Activated naive CD8-positive, alpha-beta T cell treated with anti-CD3 and anti-CD28 coated beads for 36 hours (primary cell): ENCODE results near the gene GMPPA. TPM values are rescaled to one million over a fixed set of nuclear protein-coding genes. Genes with fewer than 3 reads are reported as not detected.

Experiments
- DNase-seq: peaks from one replicate; pipeline ENCODE4 v3.0.0; 2021
- H3K27ac Mint-ChIP-seq: one replicate; pipeline ENCODE4 v1.8.0; 2022; ENCODE audit warnings: mild to moderate bottlenecking, moderate library complexity, mixed read lengths
- H3K27me3 Mint-ChIP-seq: one replicate; pipeline ENCODE4 v1.8.0; 2022; ENCODE audit warnings: mild to moderate bottlenecking, mixed read lengths
- H3K36me3 Mint-ChIP-seq: one replicate; pipeline ENCODE4 v1.8.0; 2021; ENCODE audit warnings: mild to moderate bottlenecking, mixed read lengths
- H3K4me1 Mint-ChIP-seq: one replicate; pipeline ENCODE4 v1.8.0; 2021; ENCODE audit warnings: mixed read lengths
- H3K4me3 Mint-ChIP-seq: one replicate; pipeline ENCODE4 v1.8.0; 2022; ENCODE audit warnings: mild to moderate bottlenecking, moderate library complexity, mixed read lengths
- H3K9me3 Mint-ChIP-seq: one replicate; pipeline ENCODE4 v1.8.0; 2022; ENCODE audit warnings: mixed read lengths
- total RNA-seq, 2 experiments: library from RNA; stranded (reverse); gene quantifications; one replicate each; pipeline ENCODE4 v1.2.3, GENCODE V29; 2021

The GMPPA gene
- total RNA-seq, 2 experiments from 2014 or later, result 29.1 to 31.5 TPM

- Mint-ChIP-seq H3K36me3 (peaks cover 13% of the 10 kb centered on the region), H3K4me3 (no peak overlapping the region), H3K27ac (no peak overlapping the region), H3K27me3 (peaks cover 10% of the 10 kb centered on the region), H3K9me3 (no peaks in the 10 kb centered on the region), H3K4me1 (peaks cover 19% of the 10 kb centered on the region)
- DNase-seq, result no peak
Observed at GRCh38 chr2:219540784-219541504, 42.3 kb downstream of the GMPPA start.

- Mint-ChIP-seq H3K27me3 (peaks cover 15% of the 10 kb centered on the region), H3K9me3 (no peaks in the 10 kb centered on the region), H3K4me3 (peak overlapping the region; percentile 92), H3K36me3 (peaks cover 13% of the 10 kb centered on the region), H3K27ac (no peak overlapping the region), H3K4me1 (peaks cover 19% of the 10 kb centered on the region)
- DNase-seq, result peak; percentile 90
Observed at GRCh38 chr2:219541611-219542180, 43.0 kb downstream of the GMPPA start.

GRCh38 chr2:219542931-219543595, 44.4 kb downstream of the GMPPA start:
- H3K27me3 Mint-ChIP-seq, result peaks cover 15% of the 10 kb centered on the region
- peak overlapping the region; percentile 92 for H3K4me3 Mint-ChIP-seq
- peaks cover 19% of the 10 kb centered on the region for H3K4me1 Mint-ChIP-seq
- H3K36me3 Mint-ChIP-seq, result peaks cover 13% of the 10 kb centered on the region
- peak overlapping the region; percentile 79 for H3K27ac Mint-ChIP-seq
- DNase-seq, result no peak
- H3K9me3 Mint-ChIP-seq, result no peaks in the 10 kb centered on the region

GRCh38 chr2:219543596-219544358, 45.1 kb downstream of the GMPPA start, which contains the start of the genes CHPF and TMEM198:
CHPF (minus strand) TSS chr2:219543809; CDS start chr2:219543538, 271 bp downstream.
TMEM198 (plus strand) TSS chr2:219544028; CDS start chr2:219544728, 700 bp downstream.
- H3K36me3 Mint-ChIP-seq, result peaks cover 9% of the 10 kb centered on the region
- peak within 1 kb of the TSS; percentile 79 for H3K27ac Mint-ChIP-seq
- peaks cover 16% of the 10 kb centered on the region for H3K27me3 Mint-ChIP-seq
- H3K4me3 Mint-ChIP-seq, result peak within 1 kb of the TSS; percentile 92
- DNase-seq, result peak; percentile 95
- H3K4me1 Mint-ChIP-seq, result peaks cover 19% of the 10 kb centered on the region
- no peaks in the 10 kb centered on the region for H3K9me3 Mint-ChIP-seq

- Mint-ChIP-seq H3K4me3 (peak overlapping the region; percentile 75), H3K4me1 (peaks cover 19% of the 10 kb centered on the region), H3K9me3 (no peaks in the 10 kb centered on the region), H3K27ac (peak overlapping the region; percentile 31), H3K27me3 (peaks cover 23% of the 10 kb centered on the region), H3K36me3 (peaks cover 9% of the 10 kb centered on the region)
- no peak for DNase-seq
Observed at GRCh38 chr2:219544567-219544966, 45.9 kb downstream of the GMPPA start.

GRCh38 chr2:219545295-219545942, 46.7 kb downstream of the GMPPA start:
- peaks cover 24% of the 10 kb centered on the region for H3K27me3 Mint-ChIP-seq
- no peak overlapping the region for H3K4me3 Mint-ChIP-seq
- DNase-seq, result no peak
- H3K9me3 Mint-ChIP-seq, result no peaks in the 10 kb centered on the region
- no peak overlapping the region for H3K27ac Mint-ChIP-seq
- H3K4me1 Mint-ChIP-seq, result peaks cover 19% of the 10 kb centered on the region
- H3K36me3 Mint-ChIP-seq, result peaks cover 6% of the 10 kb centered on the region

DNA sequence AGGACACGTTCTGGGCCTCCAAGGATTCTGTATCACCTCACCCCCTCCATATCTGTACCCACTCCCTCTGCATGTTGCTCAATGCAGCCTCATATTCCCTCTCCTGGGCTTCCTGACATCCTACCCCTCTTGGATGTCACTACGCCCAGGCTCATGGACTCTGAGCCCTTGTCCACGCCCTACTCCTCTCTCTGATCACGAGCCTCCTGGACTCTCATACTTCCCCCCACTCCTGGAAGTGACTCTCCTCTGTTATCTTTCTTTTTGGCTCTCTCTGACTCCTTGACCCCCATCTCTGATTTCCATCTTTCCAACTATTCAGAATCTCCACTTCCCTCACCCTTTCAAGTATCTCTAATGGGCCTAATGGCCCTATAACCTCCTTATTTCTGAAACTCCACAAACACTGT, 47.3 kb downstream of the GMPPA start:
- no peak for DNase-seq
- Mint-ChIP-seq H3K36me3 (peaks cover 4% of the 10 kb centered on the region), H3K27me3 (peaks cover 29% of the 10 kb centered on the region), H3K9me3 (no peaks in the 10 kb centered on the region), H3K27ac (no peak overlapping the region), H3K4me1 (peaks cover 19% of the 10 kb centered on the region), H3K4me3 (no peak overlapping the region)

- no peaks in the 10 kb centered on the region for H3K36me3 Mint-ChIP-seq
- H3K27ac Mint-ChIP-seq, result no peak overlapping the region
- no peak for DNase-seq
- peaks cover 40% of the 10 kb centered on the region for H3K27me3 Mint-ChIP-seq
- no peak overlapping the region for H3K4me3 Mint-ChIP-seq
- no peaks in the 10 kb centered on the region for H3K9me3 Mint-ChIP-seq
- H3K4me1 Mint-ChIP-seq, result peaks cover 12% of the 10 kb centered on the region
Observed at GRCh38 chr2:219547621-219548020, 48.9 kb downstream of the GMPPA start.

DNA sequence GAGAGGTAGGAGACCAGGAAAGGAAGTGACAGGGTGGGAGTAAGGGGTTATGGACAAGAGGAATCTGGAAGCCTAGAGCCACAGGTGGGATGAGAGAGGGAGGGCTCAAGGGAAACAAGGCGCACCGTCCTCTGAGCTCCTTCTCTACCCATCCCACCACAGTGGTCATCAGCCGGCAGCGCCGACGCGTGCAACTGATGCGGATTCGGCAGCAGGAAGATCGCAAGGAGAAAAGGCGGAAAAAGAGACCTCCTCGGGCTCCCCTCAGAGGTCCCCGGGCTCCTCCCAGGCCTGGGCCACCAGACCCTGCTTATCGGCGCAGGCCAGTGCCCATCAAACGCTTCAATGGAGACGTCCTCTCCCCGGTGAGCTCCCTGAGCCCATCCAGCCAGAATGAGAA, 50.3 kb downstream of the GMPPA start:
- H3K4me1 Mint-ChIP-seq, result peaks cover 13% of the 10 kb centered on the region
- H3K36me3 Mint-ChIP-seq, result no peaks in the 10 kb centered on the region
- no peak for DNase-seq
- no peaks in the 10 kb centered on the region for H3K9me3 Mint-ChIP-seq
- H3K4me3 Mint-ChIP-seq, result no peak overlapping the region
- no peak overlapping the region for H3K27ac Mint-ChIP-seq
- peaks cover 49% of the 10 kb centered on the region for H3K27me3 Mint-ChIP-seq

- no peaks in the 10 kb centered on the region for H3K36me3 Mint-ChIP-seq
- H3K9me3 Mint-ChIP-seq, result no peaks in the 10 kb centered on the region
- H3K4me3 Mint-ChIP-seq, result no peak overlapping the region
Observed at GRCh38 chr2:219549619-219550018, 50.9 kb downstream of the GMPPA start.

GRCh38 chr2:219551441-219552381, 53.0 kb downstream of the GMPPA start:
- DNase-seq, result no peak
- no peaks in the 10 kb centered on the region for H3K9me3 Mint-ChIP-seq
- H3K27ac Mint-ChIP-seq, result no peak overlapping the region
- no peaks in the 10 kb centered on the region for H3K36me3 Mint-ChIP-seq
- H3K4me1 Mint-ChIP-seq, result peaks cover 7% of the 10 kb centered on the region
- peak overlapping the region; percentile 74 for H3K4me3 Mint-ChIP-seq
- peaks cover 49% of the 10 kb centered on the region for H3K27me3 Mint-ChIP-seq

More at GRCh38 chr2:219549619-219550018, 50.9 kb downstream of the GMPPA start:
- H3K27me3 Mint-ChIP-seq, result peaks cover 53% of the 10 kb centered on the region
- H3K27ac Mint-ChIP-seq, result no peak overlapping the region
- peaks cover 9% of the 10 kb centered on the region for H3K4me1 Mint-ChIP-seq
- no peak for DNase-seq

DNA sequence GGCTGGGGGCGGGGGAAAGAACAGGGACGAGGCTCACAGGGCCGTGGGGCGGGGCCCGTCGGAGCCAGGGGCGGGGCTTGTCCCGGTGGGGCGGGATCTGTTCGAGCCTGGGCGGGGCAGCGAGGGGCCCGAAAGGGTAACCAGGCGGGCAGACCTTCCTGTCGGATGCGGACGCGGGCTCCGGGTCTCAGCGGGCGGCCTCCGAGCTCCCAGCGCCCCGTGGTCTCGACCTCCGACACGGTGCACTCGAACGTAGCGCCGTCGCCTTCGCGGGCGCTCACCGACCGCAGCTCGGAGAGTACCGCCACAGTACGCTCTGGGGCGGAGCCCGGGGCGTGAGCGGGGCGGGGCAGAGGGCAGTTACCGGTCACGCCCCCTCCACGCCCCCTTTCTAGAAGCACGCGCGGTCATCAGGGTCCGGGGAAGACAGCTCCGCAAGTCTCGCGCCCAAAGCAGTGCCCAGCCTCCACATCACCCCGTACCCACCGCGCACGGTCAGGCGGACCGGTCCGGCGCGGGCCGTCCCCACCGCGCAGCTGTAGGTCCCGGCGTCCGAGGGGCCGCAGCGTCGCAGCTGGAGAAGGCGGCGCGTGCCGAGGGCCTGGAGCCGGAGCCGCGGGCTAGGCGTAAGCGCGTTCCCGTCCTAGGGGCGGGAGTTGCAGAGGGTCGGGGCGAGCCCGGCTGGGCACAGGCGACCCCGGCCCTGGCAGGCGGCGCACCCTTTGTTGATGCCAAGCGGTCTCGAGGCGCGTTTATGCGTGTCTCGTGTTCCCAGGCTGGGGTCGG, 53.9 kb downstream of the GMPPA start:
- no peaks in the 10 kb centered on the region for H3K36me3 Mint-ChIP-seq
- H3K27ac Mint-ChIP-seq, result no peak overlapping the region
- no peaks in the 10 kb centered on the region for H3K9me3 Mint-ChIP-seq
- DNase-seq, result peak; percentile 83
- H3K27me3 Mint-ChIP-seq, result peaks cover 49% of the 10 kb centered on the region
- H3K4me1 Mint-ChIP-seq, result peaks cover 7% of the 10 kb centered on the region
- peak overlapping the region; percentile 74 for H3K4me3 Mint-ChIP-seq

DNA sequence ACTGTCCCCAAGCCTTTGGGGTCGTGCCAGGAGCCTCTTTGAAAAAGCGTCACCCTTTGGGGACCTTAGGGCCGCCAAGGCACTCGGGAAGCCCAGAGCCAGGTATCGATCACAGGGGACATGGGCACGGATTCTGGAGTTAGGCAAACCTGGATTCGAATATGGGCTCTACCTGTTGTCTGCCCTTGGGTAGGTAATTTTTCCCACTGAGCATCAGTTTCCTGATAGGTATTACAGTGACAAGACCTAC, 54.4 kb downstream of the GMPPA start:
- peaks cover 49% of the 10 kb centered on the region for H3K27me3 Mint-ChIP-seq
- no peaks in the 10 kb centered on the region for H3K9me3 Mint-ChIP-seq
- H3K27ac Mint-ChIP-seq, result no peak overlapping the region
- no peaks in the 10 kb centered on the region for H3K36me3 Mint-ChIP-seq
- H3K4me1 Mint-ChIP-seq, result peaks cover 7% of the 10 kb centered on the region
- no peak for DNase-seq
- no peak overlapping the region for H3K4me3 Mint-ChIP-seq
